Prostate gland (tissue), 2 donors: ENCODE measurements around the gene DICER1.

Experiments used
- CTCF ChIP-seq, 4 experiments: fragments of 200-600 bp in 2 of 4; fragments of 450-650 bp in 2 of 4; sonication (generic) in 2 of 4; IDR thresholded peaks; 1 replicate in 3 of 4; 2 replicates in 1 of 4; pipeline ENCODE4 v1.5.1; 2016 to 2019; ENCODE audit warnings: antibody characterized with exemption in 4 of 4, mild to moderate bottlenecking in 2 of 4, moderate library complexity in 2 of 4
- POLR2A ChIP-seq: fragments of 450-650 bp; IDR thresholded peaks from one replicate; pipeline ENCODE4 v1.6.1; 2016; ENCODE audit warnings: antibody characterized with exemption, mild to moderate bottlenecking
- POLR2AphosphoS5 ChIP-seq: sonication (generic); formaldehyde crosslinking; IDR thresholded peaks from one replicate; pipeline ENCODE4 v1.6.1; 2017; ENCODE audit warnings: antibody characterized with exemption

GRCh38 chr14:95072310-95072905 lies 84.9 kb downstream of the DICER1 start:
- no peak for TF ChIP-seq CTCF (IDR thresholded peaks at IDR 0.05)
- TF ChIP-seq POLR2A: no peak
- TF ChIP-seq POLR2AphosphoS5: no peak
